HCT116 (cell line): ENCODE results near the gene LIG3. TPM values are rescaled to one million over a fixed set of nuclear protein-coding genes. Genes with fewer than 3 reads are reported as not detected.

Source experiments
- ATAC-seq: fragments of 200-7000 bp; cut with Tn5 transposase; 2 replicates; pipeline ENCODE4 v1.9.1; 2020; ENCODE audit warnings: mild to moderate bottlenecking, moderate library complexity
- BruUV-seq: library from RNA; stranded (reverse); fragments of 400-500 nt; replicated peaks from 2 replicates; lab custom pipeline; 2021; lab: Mats Ljungman, UMichigan
- CTCF ChIA-PET: fragments of 300-600 bp; sonication (Branson Sonifier 250); formaldehyde crosslinking; loops from one replicate; lab custom pipeline; 2021; ENCODE audit warnings: antibody characterized with exemption; lab: Charles Lee
- POLR2A ChIA-PET: fragments of 300-600, 350-600 bp; sonication (Branson Sonifier 250); formaldehyde crosslinking; loops from one replicate; lab custom pipeline; 2021; ENCODE audit warnings: antibody characterized with exemption; lab: Charles Lee
- RAD21 ChIA-PET, 2 experiments: fragments of 300-600 bp; sonication (Branson Sonifier 250); formaldehyde crosslinking; loops; one replicate each; lab custom pipeline; 2023; ENCODE audit warnings: low total read pairs in 2 of 2; ENCODE audit not compliant: uncharacterized antibody in 2 of 2, unreplicated experiment in 2 of 2, low non-redundant PET in 1 of 2; lab: Charles Lee
- DNase-seq: peaks from one replicate; pipeline ENCODE4 v3.0.0-alpha.2; 2010; ENCODE audit warnings: low read depth, low spot score
- H2AFZ ChIP-seq: fragments of 200-600 bp; shearing (Covaris generic), sonication (generic); 2 replicates; pipeline ENCODE4 v1.6.1; 2017; ENCODE audit warnings: low read depth, mixed run types, mixed read lengths, antibody characterized with exemption, low read length; ENCODE audit not compliant: poor library complexity, severe bottlenecking
- H3K27ac ChIP-seq: 2 replicates; pipeline ENCODE4 v1.5.1; 2012; ENCODE audit warnings: low read depth, low read length
- H3K27me3 ChIP-seq: fragments of 200-600 bp; sonication (generic); 2 replicates; pipeline ENCODE4 v1.6.1; 2016; ENCODE audit warnings: mixed run types, low read length, mixed read lengths; ENCODE audit not compliant: insufficient read depth
- H3K36me3 ChIP-seq, 2 experiments: fragments of 200-500 bp in 1 of 2; fragments of 200-600 bp in 1 of 2; sonication (Bioruptor generic) in 1 of 2; sonication (generic) in 1 of 2; 2 replicates each; pipeline versions ENCODE4 v1.5.1 to v1.6.1; 2014 to 2016; ENCODE audit warnings: low read length in 2 of 2, inconsistent platforms in 1 of 2, mixed read lengths in 1 of 2, mixed run types in 1 of 2; ENCODE audit not compliant: insufficient read depth in 2 of 2, control insufficient read depth in 1 of 2
- H3K4me1 ChIP-seq, 2 experiments: fragments of 200-600 bp in 1 of 2; sonication (generic) in 1 of 2; 2 replicates each; pipeline versions ENCODE4 v1.5.1 to v1.6.1; 2012 to 2017; ENCODE audit warnings: low read length in 2 of 2, inconsistent platforms in 1 of 2, mild to moderate bottlenecking in 1 of 2, mixed read lengths in 1 of 2, mixed run types in 1 of 2, moderate library complexity in 1 of 2; ENCODE audit not compliant: insufficient read depth in 2 of 2, control insufficient read depth in 1 of 2
- H3K4me2 ChIP-seq: fragments of 200-600 bp; sonication (generic); 2 replicates; pipeline ENCODE4 v1.6.1; 2017; ENCODE audit warnings: mixed run types, low read length, mixed read lengths
- H3K4me3 ChIP-seq, 2 experiments: fragments of 200-600 bp in 1 of 2; sonication (generic) in 1 of 2; replicated peaks in 1 of 2; 2 replicates each; pipeline ENCODE4 v1.5.1; 2011 to 2016; ENCODE audit warnings: low read length in 2 of 2, control low read depth in 1 of 2, low read depth in 1 of 2, mild to moderate bottlenecking in 1 of 2, mixed read lengths in 1 of 2, mixed run types in 1 of 2
- H3K79me2 ChIP-seq: fragments of 200-600 bp; sonication (generic); 2 replicates; pipeline ENCODE4 v1.6.1; 2017; ENCODE audit warnings: mild to moderate bottlenecking, mixed run types, low read length, moderate library complexity, mixed read lengths; ENCODE audit not compliant: insufficient read depth
- H3K9ac ChIP-seq: fragments of 200-600 bp; sonication (generic); 2 replicates; pipeline ENCODE4 v1.6.1; 2016; ENCODE audit warnings: low read length, mixed read lengths
- H3K9me2 ChIP-seq: fragments of 200-600 bp; sonication (generic), shearing (Covaris generic); 2 replicates; pipeline ENCODE4 v1.6.1; 2017; ENCODE audit warnings: mixed run types, mild to moderate bottlenecking, moderate library complexity; ENCODE audit not compliant: insufficient read depth
- H3K9me3 ChIP-seq, 2 experiments: fragments of 200-500 bp in 1 of 2; fragments of 200-600 bp in 1 of 2; sonication (Bioruptor generic) in 1 of 2; sonication (generic) in 1 of 2; 2 replicates each; pipeline ENCODE4 v1.6.1; 2014 to 2017; ENCODE audit warnings: low read length in 2 of 2, mixed read lengths in 2 of 2, inconsistent platforms in 1 of 2, low read depth in 1 of 2, mild to moderate bottlenecking in 1 of 2, mixed run types in 1 of 2, moderate library complexity in 1 of 2; ENCODE audit not compliant: control insufficient read depth in 1 of 2, insufficient read depth in 1 of 2
- H4K20me1 ChIP-seq: fragments of 200-600 bp; sonication (generic), shearing (Covaris generic); 2 replicates; pipeline ENCODE4 v1.6.1; 2017; ENCODE audit warnings: mixed run types, mild to moderate bottlenecking, moderate library complexity; ENCODE audit not compliant: insufficient read depth
- CBX3 ChIP-seq: IDR thresholded peaks from 2 replicates; pipeline ENCODE4 v1.6.1; 2012; ENCODE audit warnings: low read depth
- CTCF ChIP-seq, 3 experiments: fragments of 200-600 bp in 1 of 3; sonication (generic) in 1 of 3; IDR thresholded peaks in 2 of 3; conservative IDR thresholded peaks in 1 of 3; 2 replicates each; pipeline ENCODE4 v1.5.1; 2012 to 2017; ENCODE audit warnings: low read depth in 2 of 3, low read length in 2 of 3, antibody characterized with exemption in 1 of 3, borderline replicate concordance in 1 of 3, control low read depth in 1 of 3, mild to moderate bottlenecking in 1 of 3, mixed read lengths in 1 of 3, mixed run types in 1 of 3, moderate library complexity in 1 of 3; ENCODE audit not compliant: insufficient read depth in 1 of 3
- FOSL1 ChIP-seq: IDR thresholded peaks from 2 replicates; pipeline ENCODE4 v1.6.1; 2012; ENCODE audit warnings: low read depth
- MAX ChIP-seq: IDR thresholded peaks from 2 replicates; pipeline ENCODE4 v1.6.1; 2012
- POLR2AphosphoS5 ChIP-seq: IDR thresholded peaks from 2 replicates; pipeline ENCODE4 v1.6.1; 2011; ENCODE audit warnings: mild to moderate bottlenecking, low read depth, low read length, moderate library complexity
- RAD21 ChIP-seq: IDR thresholded peaks from 2 replicates; pipeline ENCODE4 v1.6.1; 2012; ENCODE audit warnings: low read depth, mild to moderate bottlenecking
- SIN3A ChIP-seq: IDR thresholded peaks from 2 replicates; pipeline ENCODE4 v1.6.1; 2012; ENCODE audit warnings: low read depth
- YY1 ChIP-seq: IDR thresholded peaks from 2 replicates; pipeline ENCODE4 v1.6.1; 2011; ENCODE audit warnings: low read length, low read depth, moderate library complexity, mild to moderate bottlenecking; ENCODE audit not compliant: insufficient replicate concordance; ENCODE audit errors: extremely low read depth
- ZFX ChIP-seq: fragments of 450-650 bp; IDR thresholded peaks from 2 replicates; pipeline ENCODE4 v1.6.1; 2017
- intact Hi-C: fragments of 100-400 bp; cut with micrococcal nuclease; formaldehyde crosslinking; loops from 2 replicates; pipeline ENCODE4 v1.10.0; 2022
- total RNA-seq: library from RNA; stranded (reverse); gene quantifications from one replicate; pipeline ENCODE4 v1.2.1, GENCODE V29; 2021; ENCODE audit not compliant: unreplicated experiment

LIG3 gene
- total RNA-seq, 1 experiment from 2014 or later = 49.4 TPM

GRCh38 chr17:34980681-34981537 is 597 bp downstream of the LIG3 start:
- Histone ChIP-seq H3K9me3 (no peaks in the 10 kb centered on the region), H3K27me3 (no peaks in the 10 kb centered on the region), H3K9ac (peak overlapping the region; percentile 93), H3K4me2 (peak overlapping the region; percentile 90), H4K20me1 (no peaks in the 10 kb centered on the region), H3K79me2 (peaks cover 30% of the 10 kb centered on the region), H2AFZ (no peak overlapping the region), H3K4me1 (peaks cover 9 to 19% of the 10 kb centered on the region in 2 experiments; a peak in 3 of 4 replicates), H3K4me3 (peak overlapping the region; percentile 68 to 80), H3K9me2 (no peaks in the 10 kb centered on the region), H3K36me3 (peaks cover 2% of the 10 kb centered on the region in 2 experiments; a peak in 1 of 4 replicates), H3K27ac (peak overlapping the region; percentile 87)
- no TSS peak for BruUV-seq
- TF ChIP-seq CBX3 (no peak), MAX (peak; percentile 70), POLR2AphosphoS5 (peak; percentile 18; the same call in 1 of the 2 replicates), RAD21 (peak; percentile 40), YY1 (no peak), ZFX (peak; percentile 94), SIN3A (0 out of 2 replicates have a peak, but pooled peaks have one; percentile 24), FOSL1 (no peak), CTCF (IDR thresholded peaks at IDR 0.05 in 2 of 3, conservative IDR thresholded peaks at IDR 0.05 in 1 of 3; ENCODE audit: borderline replicate concordance in 1 of 3, insufficient read depth in 1 of 3, low read depth in 2 of 3, low read length in 2 of 3) (peak; percentile 27 to 38 (median 35); a peak in 5 of 6 replicates)
- intact Hi-C loops = loop anchor here (5.0 kb wide), 2 partner anchors 136 to 261 kb away; partner anchors contain the start of genes RAD51D and SLFN5
- POLR2A ChIA-PET = interaction anchor here (1.4 to 1.8 kb wide), 2 partner anchors 12 to 15 kb away, joined by 4 to 5 read pairs; no protein-coding TSS in a partner anchor
- DNase-seq (peak; percentile 56), ATAC-seq (peak; percentile 88)
- CTCF ChIA-PET = interaction anchor here (1.2 to 1.4 kb wide), 2 partner anchors 438 to 783 kb away, joined by 3 read pairs; no protein-coding TSS in a partner anchor
- RAD21 ChIA-PET = no interaction called here
